Articular chondrocyte of knee joint (primary cell): ENCODE measurements around the gene GALK1. TPM values are rescaled to one million over a fixed set of nuclear protein-coding genes. Genes with fewer than 3 reads are reported as not detected.

Experiments used
- total RNA-seq: library from RNA; depleted of rRNA; stranded (reverse); fragments of >200 nt; gene quantifications from 2 replicates; pipeline ENCODE4 v1.2.3, GENCODE V29; 2012

GALK1 gene
- 28.8 and 34.8 TPM in 2 replicates for total RNA-seq

GRCh38 chr17:75764711-75765421, at the start of gene GALK1:
GALK1 (minus strand) TSS chr17:75765192; CDS start chr17:75765136, 56 bp downstream.

GRCh38 chr17:75784473-75785015, 19.6 kb upstream of the GALK1 start, which contains the start of gene UNK:
UNK (plus strand) TSS chr17:75784806; CDS start chr17:75784881, 75 bp downstream.

GRCh38 chr17:75720656-75721462, 44.1 kb downstream of the GALK1 start, which contains the start of gene ITGB4:
ITGB4 (plus strand) TSS chr17:75721459; CDS start chr17:75724704, 3,245 bp downstream.

Other genes starting within 250 kb of the GALK1 start
- 9.1 and 9.6 TPM in 2 replicates for gene CASKIN2, start 249.7 kb downstream of the GALK1 start, total RNA-seq
- gene TSEN54, start 248.7 kb downstream of the GALK1 start, total RNA-seq = 6.8 and 7.3 TPM in 2 replicates
- 0.13 and 0.32 TPM in 2 replicates for gene LLGL2, start 239.5 kb downstream of the GALK1 start, total RNA-seq
- 4.2 and 5.6 TPM in 2 replicates for gene MYO15B, start 177.4 kb downstream of the GALK1 start, total RNA-seq
- gene SMIM5, start 131.8 kb downstream of the GALK1 start, total RNA-seq = 0.22 TPM in 1 of 2 replicates, not detected in the other
- 17.0 and 18.7 TPM in 2 replicates for gene RECQL5, start 98.0 kb downstream of the GALK1 start, total RNA-seq
- 58.1 and 63.9 TPM in 2 replicates for gene SAP30BP, start 97.9 kb downstream of the GALK1 start, total RNA-seq
- 0.39 and 0.54 TPM in 2 replicates for gene ITGB4, start 43.7 kb downstream of the GALK1 start, total RNA-seq
- 23.1 and 27.4 TPM in 2 replicates for gene UNK, start 19.6 kb upstream of the GALK1 start, total RNA-seq
- gene UNC13D, start 79.2 kb upstream of the GALK1 start, total RNA-seq = 0.76 and 1.6 TPM in 2 replicates
- gene WBP2, start 90.1 kb upstream of the GALK1 start, total RNA-seq = 25.1 and 46.8 TPM in 2 replicates
- gene TRIM47, start 113.4 kb upstream of the GALK1 start, total RNA-seq = 36.8 and 50.0 TPM in 2 replicates
- 14.7 and 20.3 TPM in 2 replicates for gene TRIM65, start 131.8 kb upstream of the GALK1 start, total RNA-seq
- gene MRPL38, start 139.7 kb upstream of the GALK1 start, total RNA-seq = 21.3 and 27.6 TPM in 2 replicates
- 8.9 and 9.5 TPM in 2 replicates for gene FBF1, start 175.8 kb upstream of the GALK1 start, total RNA-seq
- 55.3 and 57.4 TPM in 2 replicates for gene ACOX1, start 214.0 kb upstream of the GALK1 start, total RNA-seq
- 16.2 and 20.1 TPM in 2 replicates for gene TEN1, start 214.0 kb upstream of the GALK1 start, total RNA-seq
- 0.78 and 0.97 TPM in 2 replicates for gene CDK3, start 235.7 kb upstream of the GALK1 start, total RNA-seq